Measurements from ENCODE around the gene MIPEP.
"Not testable (repeated sequence)": the region's sequence is repeated elsewhere in the genome, so short reads cannot be mapped to it uniquely, and the experiment has no call there.

DNA sequence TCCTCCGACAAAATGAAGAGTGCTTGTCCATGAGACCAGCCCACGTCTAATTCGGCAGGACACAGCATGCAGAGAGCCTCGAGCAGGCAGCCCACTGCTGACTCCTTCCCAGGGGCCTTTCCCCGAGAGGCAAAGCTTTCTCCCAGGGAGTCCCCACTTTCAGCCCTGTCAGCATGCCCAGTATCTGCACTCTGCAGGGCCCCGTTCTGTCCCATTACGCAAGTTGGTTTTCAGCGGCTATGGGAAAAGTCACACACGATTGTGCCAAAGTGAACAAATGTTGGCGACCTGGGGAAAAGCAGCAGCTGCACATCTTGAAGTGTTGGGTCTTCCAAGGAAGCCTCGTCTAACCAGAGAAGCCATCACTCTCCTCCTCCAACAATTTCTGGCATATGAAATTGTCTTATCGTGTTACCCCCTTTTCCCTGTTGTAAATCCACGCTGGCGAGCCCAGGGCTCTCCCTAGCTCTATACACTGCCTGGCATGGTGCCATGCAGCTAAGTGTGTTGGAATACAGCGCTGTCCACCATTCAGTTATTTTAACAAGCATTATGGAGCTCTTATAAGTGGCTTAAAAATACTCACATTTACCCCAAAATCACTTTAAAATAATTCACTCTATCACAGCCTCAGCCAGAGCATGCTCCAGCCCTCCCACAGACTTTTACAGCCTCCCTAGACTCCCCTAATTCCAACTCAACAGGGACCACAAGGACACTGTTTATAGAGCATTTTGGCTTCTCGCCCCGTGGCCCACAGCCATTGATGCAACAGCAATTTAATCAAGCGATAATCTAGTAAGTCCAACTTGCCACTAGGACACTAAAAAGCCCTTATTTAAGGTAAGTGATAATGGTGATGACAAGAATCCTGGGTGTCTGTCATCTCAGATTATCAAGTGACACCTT is 8.5 kb downstream of the MIPEP start:
- TF ChIP-seq, protein P1, sequence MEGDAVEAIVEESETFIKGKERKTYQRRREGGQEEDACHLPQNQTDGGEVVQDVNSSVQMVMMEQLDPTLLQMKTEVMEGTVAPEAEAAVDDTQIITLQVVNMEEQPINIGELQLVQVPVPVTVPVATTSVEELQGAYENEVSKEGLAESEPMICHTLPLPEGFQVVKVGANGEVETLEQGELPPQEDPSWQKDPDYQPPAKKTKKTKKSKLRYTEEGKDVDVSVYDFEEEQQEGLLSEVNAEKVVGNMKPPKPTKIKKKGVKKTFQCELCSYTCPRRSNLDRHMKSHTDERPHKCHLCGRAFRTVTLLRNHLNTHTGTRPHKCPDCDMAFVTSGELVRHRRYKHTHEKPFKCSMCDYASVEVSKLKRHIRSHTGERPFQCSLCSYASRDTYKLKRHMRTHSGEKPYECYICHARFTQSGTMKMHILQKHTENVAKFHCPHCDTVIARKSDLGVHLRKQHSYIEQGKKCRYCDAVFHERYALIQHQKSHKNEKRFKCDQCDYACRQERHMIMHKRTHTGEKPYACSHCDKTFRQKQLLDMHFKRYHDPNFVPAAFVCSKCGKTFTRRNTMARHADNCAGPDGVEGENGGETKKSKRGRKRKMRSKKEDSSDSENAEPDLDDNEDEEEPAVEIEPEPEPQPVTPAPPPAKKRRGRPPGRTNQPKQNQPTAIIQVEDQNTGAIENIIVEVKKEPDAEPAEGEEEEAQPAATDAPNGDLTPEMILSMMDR (IDR thresholded peaks at IDR 0.05; ENCODE audit: poor library complexity, severe bottlenecking), result not testable (repeated sequence)
- TF ChIP-seq SMC3 (conservative IDR thresholded peaks at IDR 0.05; ENCODE audit: poor library complexity), result not testable (repeated sequence)

Data from neural cell (in vitro differentiated cells).